ENCODE results near the gene GNAT1. TPM values are rescaled to one million over a fixed set of nuclear protein-coding genes. Genes with fewer than 3 reads are reported as not detected.

GNAT1 gene
- total RNA-seq, 1 experiment from 2014 or later: 0.13 TPM

- DNase-seq (ENCODE audit: low spot score) (peak; percentile 98), ATAC-seq (peak; percentile 73)
- Mint-ChIP-seq H3K9me3 (no peaks in the 10 kb centered on the region), H3K4me3 (peak overlapping the region; percentile 40), H3K27ac (peak overlapping the region; percentile 91), H3K36me3 (peaks cover 2% of the 10 kb centered on the region; the same call in 1 of the 2 replicates), H3K4me1 (peaks cover 59% of the 10 kb centered on the region), H3K27me3 (ENCODE audit: low read depth) (no peaks in the 10 kb centered on the region)
- POLR2A ChIA-PET: interaction anchor here (0.7 to 1.7 kb wide), 8 partner anchors 7 to 123 kb away, joined by 3 to 10 read pairs (median 4); no protein-coding TSS in a partner anchor
- CTCF ChIA-PET: interaction anchor here (0.5 to 6.0 kb wide), 50 partner anchors 8 to 407 kb away, joined by 3 to 154 read pairs (median 5); partner anchors contain the start of genes C3orf18, CYB561D2, GNAI2 and GNAT1
- no peak for TF ChIP-seq JAZF1 (CRISPR knock-in tag; IDR thresholded peaks at IDR 0.05)
- no peak for TF ChIP-seq RORB (CRISPR knock-in tag; IDR thresholded peaks at IDR 0.05)
- TF ChIP-seq SOX15 (CRISPR knock-in tag; IDR thresholded peaks at IDR 0.05): no peak
- no peak for TF ChIP-seq NFE2L1 (CRISPR knock-in tag; IDR thresholded peaks at IDR 0.05)
- TF ChIP-seq ELF4 (CRISPR knock-in tag; IDR thresholded peaks at IDR 0.05; ENCODE audit: low read depth): no peak
- TF ChIP-seq ZNF263 (CRISPR knock-in tag; IDR thresholded peaks at IDR 0.05; ENCODE audit: low read depth): peak; percentile 80
- TF ChIP-seq ZNF423 (CRISPR knock-in tag; IDR thresholded peaks at IDR 0.05): peak; percentile 95
- TF ChIP-seq, protein P1, sequence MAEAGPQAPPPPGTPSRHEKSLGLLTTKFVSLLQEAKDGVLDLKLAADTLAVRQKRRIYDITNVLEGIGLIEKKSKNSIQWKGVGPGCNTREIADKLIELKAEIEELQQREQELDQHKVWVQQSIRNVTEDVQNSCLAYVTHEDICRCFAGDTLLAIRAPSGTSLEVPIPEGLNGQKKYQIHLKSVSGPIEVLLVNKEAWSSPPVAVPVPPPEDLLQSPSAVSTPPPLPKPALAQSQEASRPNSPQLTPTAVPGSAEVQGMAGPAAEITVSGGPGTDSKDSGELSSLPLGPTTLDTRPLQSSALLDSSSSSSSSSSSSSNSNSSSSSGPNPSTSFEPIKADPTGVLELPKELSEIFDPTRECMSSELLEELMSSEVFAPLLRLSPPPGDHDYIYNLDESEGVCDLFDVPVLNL (CRISPR knock-in tag; IDR thresholded peaks at IDR 0.05; ENCODE audit: borderline replicate concordance, low read depth): no peak
- TF ChIP-seq TCF7 (CRISPR knock-in tag; IDR thresholded peaks at IDR 0.05; ENCODE audit: low read depth): no peak
- TF ChIP-seq, protein P2, sequence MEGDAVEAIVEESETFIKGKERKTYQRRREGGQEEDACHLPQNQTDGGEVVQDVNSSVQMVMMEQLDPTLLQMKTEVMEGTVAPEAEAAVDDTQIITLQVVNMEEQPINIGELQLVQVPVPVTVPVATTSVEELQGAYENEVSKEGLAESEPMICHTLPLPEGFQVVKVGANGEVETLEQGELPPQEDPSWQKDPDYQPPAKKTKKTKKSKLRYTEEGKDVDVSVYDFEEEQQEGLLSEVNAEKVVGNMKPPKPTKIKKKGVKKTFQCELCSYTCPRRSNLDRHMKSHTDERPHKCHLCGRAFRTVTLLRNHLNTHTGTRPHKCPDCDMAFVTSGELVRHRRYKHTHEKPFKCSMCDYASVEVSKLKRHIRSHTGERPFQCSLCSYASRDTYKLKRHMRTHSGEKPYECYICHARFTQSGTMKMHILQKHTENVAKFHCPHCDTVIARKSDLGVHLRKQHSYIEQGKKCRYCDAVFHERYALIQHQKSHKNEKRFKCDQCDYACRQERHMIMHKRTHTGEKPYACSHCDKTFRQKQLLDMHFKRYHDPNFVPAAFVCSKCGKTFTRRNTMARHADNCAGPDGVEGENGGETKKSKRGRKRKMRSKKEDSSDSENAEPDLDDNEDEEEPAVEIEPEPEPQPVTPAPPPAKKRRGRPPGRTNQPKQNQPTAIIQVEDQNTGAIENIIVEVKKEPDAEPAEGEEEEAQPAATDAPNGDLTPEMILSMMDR (IDR thresholded peaks at IDR 0.05): peak; percentile 99
- no peak for TF ChIP-seq ZMAT4 (CRISPR knock-in tag; IDR thresholded peaks at IDR 0.05)
- no peak for TF ChIP-seq AFF4 (CRISPR knock-in tag; IDR thresholded peaks at IDR 0.05; ENCODE audit: borderline replicate concordance)
- TF ChIP-seq PRRX2 (CRISPR knock-in tag; IDR thresholded peaks at IDR 0.05): no peak
- no peak for TF ChIP-seq ZNF671 (CRISPR knock-in tag; IDR thresholded peaks at IDR 0.05)
- no peak for TF ChIP-seq JUN (CRISPR knock-in tag; IDR thresholded peaks at IDR 0.05)
- 0 out of 2 replicates have a peak, but pooled peaks have one; percentile 3 for TF ChIP-seq ZNF121 (CRISPR knock-in tag; IDR thresholded peaks at IDR 0.05)
- TF ChIP-seq CREM (CRISPR knock-in tag; IDR thresholded peaks at IDR 0.05): peak; percentile 71; the same call in 1 of the 2 replicates
- TF ChIP-seq RELA (CRISPR knock-in tag; IDR thresholded peaks at IDR 0.05; ENCODE audit: borderline replicate concordance): no peak
- TF ChIP-seq, protein P3, sequence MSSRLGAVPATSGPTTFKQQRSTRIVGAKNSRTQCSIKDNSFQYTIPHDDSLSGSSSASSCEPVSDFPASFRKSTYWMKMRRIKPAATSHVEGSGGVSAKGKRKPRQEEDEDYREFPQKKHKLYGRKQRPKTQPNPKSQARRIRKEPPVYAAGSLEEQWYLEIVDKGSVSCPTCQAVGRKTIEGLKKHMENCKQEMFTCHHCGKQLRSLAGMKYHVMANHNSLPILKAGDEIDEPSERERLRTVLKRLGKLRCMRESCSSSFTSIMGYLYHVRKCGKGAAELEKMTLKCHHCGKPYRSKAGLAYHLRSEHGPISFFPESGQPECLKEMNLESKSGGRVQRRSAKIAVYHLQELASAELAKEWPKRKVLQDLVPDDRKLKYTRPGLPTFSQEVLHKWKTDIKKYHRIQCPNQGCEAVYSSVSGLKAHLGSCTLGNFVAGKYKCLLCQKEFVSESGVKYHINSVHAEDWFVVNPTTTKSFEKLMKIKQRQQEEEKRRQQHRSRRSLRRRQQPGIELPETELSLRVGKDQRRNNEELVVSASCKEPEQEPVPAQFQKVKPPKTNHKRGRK (CRISPR knock-in tag; IDR thresholded peaks at IDR 0.05; ENCODE audit: borderline replicate concordance): no peak
- TF ChIP-seq PRDM15 (CRISPR knock-in tag; IDR thresholded peaks at IDR 0.05): no peak
- TF ChIP-seq FOXP4 (CRISPR knock-in tag; IDR thresholded peaks at IDR 0.05): peak; percentile 53; the same call in 1 of the 2 replicates
- TF ChIP-seq GABPB1 (CRISPR knock-in tag; IDR thresholded peaks at IDR 0.05): no peak; the same call in 1 of the 2 replicates
- TF ChIP-seq SP1 (CRISPR knock-in tag; conservative IDR thresholded peaks at IDR 0.05): peak; percentile 90
Measured at GRCh38 chr3:50245831-50246516, 54.6 kb downstream of the GNAT1 start.
